LNCAP (cell line): Measurements from ENCODE around the gene USE1.

Source experiments
- TF ChIP-seq, protein P1 (sequence below): fragments of 450-650 bp; IDR thresholded peaks from 2 replicates; pipeline ENCODE4 v1.5.1; 2017; ENCODE audit warnings: mild to moderate bottlenecking

USE1 gene

DNA sequence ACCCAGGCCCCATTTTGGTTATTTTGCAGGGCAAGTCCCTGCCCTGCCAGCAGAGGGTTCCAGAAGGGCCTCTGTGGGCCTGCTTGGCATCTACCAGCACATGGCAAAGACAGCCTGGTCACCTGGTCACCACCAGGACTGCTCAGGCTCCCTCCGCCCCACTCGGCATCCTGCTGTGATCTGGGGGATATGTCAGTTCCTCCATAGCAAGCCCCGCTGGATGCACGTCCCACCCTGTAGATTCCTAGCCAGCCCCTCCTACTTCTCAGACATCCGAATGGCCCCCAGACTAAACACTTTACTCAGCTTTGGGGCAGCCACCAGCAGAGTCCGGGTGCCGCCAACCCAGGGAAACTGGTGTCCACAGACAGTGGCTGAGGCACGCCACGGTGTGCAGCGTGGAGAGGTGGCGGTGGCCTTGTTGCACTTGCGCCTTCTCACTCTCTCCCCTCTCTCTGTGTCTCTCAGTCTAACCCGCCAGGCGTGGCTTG is 31.8 kb upstream of the USE1 start:
- TF ChIP-seq, protein P1, sequence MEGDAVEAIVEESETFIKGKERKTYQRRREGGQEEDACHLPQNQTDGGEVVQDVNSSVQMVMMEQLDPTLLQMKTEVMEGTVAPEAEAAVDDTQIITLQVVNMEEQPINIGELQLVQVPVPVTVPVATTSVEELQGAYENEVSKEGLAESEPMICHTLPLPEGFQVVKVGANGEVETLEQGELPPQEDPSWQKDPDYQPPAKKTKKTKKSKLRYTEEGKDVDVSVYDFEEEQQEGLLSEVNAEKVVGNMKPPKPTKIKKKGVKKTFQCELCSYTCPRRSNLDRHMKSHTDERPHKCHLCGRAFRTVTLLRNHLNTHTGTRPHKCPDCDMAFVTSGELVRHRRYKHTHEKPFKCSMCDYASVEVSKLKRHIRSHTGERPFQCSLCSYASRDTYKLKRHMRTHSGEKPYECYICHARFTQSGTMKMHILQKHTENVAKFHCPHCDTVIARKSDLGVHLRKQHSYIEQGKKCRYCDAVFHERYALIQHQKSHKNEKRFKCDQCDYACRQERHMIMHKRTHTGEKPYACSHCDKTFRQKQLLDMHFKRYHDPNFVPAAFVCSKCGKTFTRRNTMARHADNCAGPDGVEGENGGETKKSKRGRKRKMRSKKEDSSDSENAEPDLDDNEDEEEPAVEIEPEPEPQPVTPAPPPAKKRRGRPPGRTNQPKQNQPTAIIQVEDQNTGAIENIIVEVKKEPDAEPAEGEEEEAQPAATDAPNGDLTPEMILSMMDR, result no peak

DNA sequence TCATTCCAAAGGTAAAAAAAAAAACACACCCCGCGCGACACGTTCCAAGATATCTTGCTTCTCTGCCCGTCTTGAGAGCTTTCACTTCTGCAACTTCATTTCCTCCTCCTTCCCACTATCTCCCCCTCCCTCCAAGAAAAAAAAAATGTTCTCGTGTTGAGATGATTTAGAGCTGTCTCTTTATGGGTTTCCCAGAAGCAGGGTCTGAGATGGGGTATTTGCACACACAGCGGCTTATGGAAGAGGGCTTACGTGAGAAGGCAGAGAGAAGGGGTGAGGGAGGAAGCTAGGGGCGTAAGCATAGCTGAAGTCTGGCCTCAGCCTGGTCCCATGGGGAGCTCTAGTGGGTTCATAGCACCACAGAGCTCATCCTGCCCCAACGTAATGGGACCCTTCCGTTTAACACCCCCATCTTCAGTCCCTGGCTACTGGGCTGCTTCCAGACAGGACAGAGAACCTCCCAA is 31.3 kb upstream of the USE1 start:
- TF ChIP-seq, protein P1, result no peak

DNA sequence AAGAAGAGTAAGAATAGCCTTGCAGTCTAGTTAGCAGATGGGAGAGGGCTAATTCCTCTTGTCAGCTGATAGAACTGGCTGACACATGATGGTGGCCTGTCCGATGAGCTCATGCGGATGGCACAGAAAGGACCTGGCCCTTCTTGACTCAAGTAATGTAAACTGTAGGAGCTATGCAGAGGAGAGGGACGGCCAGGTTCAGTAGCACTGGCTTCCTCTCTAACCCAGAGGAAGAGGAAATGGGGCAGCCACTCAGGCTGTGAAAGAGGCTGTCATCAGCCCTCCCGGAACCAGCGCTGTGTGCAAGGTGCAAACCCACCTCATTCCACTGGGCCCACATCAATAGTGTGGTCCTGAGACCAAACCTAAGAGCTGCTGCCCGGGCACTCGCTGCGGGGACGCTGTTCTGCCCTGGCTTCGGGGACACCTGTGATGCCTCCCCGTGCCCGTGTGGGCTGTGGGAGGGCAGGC is 30.8 kb upstream of the USE1 start:
- TF ChIP-seq, protein P1, result no peak

DNA sequence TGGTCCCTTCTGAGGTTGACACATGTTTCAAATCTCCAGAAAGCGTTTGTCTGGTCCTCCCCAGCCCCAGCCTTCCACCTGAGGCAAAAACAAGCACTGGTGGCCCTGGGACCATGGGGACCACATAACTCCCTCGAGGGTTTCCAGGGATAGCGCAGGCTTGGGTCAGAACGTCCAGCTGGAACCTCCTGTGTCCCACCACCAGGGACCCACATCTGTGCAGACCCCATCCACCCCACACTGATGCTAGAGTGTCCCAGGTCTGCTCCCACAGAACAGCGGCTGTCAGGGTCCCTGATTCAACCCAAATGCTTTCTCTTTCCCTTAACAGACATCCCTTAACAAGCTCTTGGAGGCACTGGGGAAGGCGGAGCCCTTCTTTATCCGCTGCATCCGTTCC is 29.6 kb upstream of the USE1 start:
- TF ChIP-seq, protein P1, result no peak

DNA sequence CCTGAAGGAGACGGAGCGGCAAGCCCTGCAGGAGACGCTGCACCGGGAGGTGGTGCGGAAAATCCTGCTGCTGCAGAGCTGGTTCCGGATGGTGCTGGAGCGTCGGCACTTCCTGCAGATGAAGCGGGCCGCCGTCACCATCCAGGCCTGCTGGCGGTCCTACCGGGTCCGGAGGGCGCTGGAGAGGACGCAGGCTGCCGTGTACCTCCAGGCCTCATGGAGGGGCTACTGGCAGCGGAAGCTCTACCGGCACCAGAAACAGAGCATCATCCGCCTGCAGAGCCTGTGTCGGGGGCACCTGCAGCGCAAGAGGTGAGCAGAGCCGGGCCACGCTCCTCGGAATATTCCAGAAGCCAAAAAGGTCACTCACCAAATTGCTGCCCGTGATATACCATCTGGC is 22.4 kb upstream of the USE1 start:
- TF ChIP-seq, protein P1, result no peak

DNA sequence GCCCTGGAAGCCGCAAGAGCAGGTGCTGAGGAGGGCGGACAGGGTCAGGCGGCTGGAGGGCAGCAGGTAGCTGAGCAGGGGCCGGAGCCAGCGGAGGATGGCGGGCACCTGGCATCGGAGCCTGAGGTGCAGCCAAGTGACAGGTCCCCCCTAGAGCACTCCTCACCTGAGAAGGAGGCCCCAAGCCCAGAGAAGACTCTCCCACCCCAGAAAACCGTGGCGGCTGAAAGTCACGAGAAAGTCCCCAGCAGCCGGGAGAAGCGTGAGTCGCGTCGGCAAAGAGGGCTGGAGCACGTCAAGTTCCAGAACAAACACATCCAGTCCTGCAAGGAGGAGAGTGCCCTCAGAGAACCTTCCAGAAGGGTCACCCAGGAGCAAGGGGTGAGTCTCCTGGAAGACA is 20.5 kb upstream of the USE1 start:
- TF ChIP-seq, protein P1, result no peak

DNA sequence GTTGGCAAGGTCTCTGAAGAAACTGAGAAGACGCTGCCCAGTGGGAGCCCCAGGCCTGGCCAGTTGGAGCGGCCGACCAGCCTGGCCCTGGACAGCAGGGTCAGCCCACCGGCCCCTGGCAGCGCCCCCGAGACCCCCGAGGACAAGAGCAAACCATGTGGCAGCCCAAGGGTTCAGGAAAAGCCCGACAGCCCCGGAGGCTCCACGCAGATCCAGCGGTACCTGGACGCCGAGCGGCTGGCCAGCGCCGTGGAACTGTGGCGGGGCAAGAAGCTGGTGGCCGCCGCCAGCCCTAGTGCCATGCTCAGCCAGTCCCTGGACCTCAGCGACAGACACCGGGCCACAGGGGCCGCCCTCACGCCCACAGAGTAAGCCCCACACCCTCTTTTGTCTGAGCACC is 20.1 kb upstream of the USE1 start:
- TF ChIP-seq, protein P1, result no peak

DNA sequence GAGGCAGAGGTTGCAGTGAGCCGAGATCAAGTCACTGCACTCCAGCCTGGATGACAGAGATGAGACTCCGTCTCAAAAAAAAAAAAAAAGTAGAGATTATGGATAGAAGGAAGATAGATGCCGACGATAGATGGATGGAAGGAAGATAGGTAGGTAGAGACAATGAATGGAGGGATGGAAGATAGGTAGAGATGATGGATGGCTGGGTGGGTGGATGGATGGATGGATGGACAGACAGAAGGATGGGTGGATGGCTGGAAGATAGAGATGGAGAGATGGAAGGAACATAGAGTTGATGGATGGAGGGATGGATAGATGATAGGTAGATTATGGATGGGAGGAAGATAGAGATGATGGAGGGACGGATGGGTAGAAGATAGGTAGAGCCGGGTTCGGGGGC is 18.5 kb upstream of the USE1 start:
- TF ChIP-seq, protein P1, result no peak
